HG03159 (cell line): ENCODE data around the gene ZBTB20.
A peak's percentile ranks its signal among the peaks of the same experiment; 100 is the strongest.
"Not testable (repeated sequence)": the region's sequence is repeated elsewhere in the genome, so short reads cannot be mapped to it uniquely, and the experiment has no call there.

Source experiments
- ATAC-seq: cut with Tn5 transposase; IDR thresholded peaks from one replicate; pipeline ENCODE4 v1.9.1; 2021; ENCODE audit warnings: mild to moderate bottlenecking, moderate library complexity; ENCODE audit not compliant: unreplicated experiment

The ZBTB20 gene

GRCh38 chr3:114839476-114839875, 307.6 kb downstream of the ZBTB20 start:
- no peak for ATAC-seq

GRCh38 chr3:114838025-114838424, 309.1 kb downstream of the ZBTB20 start:
- no peak for ATAC-seq

GRCh38 chr3:114834175-114834940, 312.7 kb downstream of the ZBTB20 start:
- ATAC-seq: no peak

DNA sequence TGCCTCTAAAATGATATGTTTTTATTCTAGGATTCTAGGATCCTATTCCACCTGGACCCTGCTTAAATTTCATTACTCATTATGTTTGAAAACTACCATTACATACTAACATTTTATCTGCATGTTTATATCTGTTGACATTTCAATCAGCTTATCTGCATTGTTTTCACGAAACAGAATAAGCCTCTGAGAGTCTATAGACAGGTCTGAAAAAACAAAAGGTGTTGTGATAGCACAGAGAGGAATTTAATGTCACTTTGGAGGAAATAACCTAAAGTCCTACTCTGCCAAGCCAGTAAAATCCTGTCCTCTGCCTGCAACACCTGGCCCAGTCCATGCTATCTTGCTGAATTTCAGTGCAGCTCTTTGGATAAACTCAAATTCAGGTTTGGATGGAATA, 315.2 kb downstream of the ZBTB20 start:
- ATAC-seq: no peak

DNA sequence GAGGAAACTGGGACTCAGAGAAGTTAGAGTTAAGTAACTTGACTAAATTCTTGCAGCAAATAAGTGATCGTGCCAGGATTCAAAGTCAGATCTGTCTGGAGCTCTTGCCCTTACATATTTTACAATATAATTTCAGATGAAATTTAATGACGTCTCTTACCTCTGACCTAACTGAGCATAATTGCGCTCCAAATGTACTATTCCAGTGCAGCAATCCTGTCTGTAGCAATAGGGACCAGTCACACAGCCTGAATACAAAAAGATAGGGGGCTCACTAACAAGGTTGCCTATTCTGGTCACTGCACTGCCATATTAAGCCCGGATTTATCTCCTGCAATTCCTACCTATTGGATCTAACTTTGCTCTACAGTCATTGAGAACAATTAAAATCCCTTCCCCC, 316.4 kb downstream of the ZBTB20 start:
- no peak for ATAC-seq

GRCh38 chr3:114829783-114830182, 317.3 kb downstream of the ZBTB20 start:
- ATAC-seq: no peak

- ATAC-seq: peak; percentile 91
Measured at GRCh38 chr3:114827495-114827894, 319.6 kb downstream of the ZBTB20 start.

GRCh38 chr3:114824014-114824413, 323.1 kb downstream of the ZBTB20 start:
- no peak for ATAC-seq

DNA sequence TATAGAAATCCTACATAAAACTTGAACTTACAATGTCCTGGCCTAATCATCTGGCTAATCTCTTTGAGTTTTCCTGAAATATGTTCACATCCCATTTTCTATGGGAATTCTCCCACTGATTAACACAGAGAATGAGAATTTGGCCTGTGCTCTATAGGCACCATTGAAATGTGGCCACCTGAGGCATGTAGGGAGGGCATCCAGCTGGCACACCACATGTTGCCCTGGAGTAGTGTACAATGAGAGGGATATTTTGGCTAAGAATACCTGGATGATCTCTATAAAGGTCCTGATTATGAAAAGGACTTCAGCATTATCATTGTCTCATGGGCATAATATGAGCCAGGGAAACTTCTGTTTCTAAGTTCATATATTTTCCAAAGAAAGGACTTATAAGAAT, 324.0 kb downstream of the ZBTB20 start:
- no peak for ATAC-seq

DNA sequence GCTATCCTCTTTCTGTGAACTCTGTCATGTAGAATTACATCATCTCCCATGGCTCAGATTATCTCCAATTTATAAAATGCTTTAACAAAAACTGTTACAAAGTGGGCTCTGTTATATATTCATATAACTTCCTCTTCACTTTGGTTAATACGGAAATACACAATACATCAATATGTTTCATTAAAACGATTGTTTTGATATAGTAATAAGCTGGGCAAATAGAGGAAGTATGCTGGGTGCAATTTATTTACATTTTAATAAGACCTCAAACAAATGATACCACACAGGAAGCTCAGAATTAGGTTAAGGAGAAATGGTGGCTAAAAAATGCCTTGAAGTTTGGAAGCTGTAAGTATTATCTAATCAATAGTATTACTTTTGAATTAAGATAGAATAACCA, 331.0 kb downstream of the ZBTB20 start:
- ATAC-seq: no peak

- not testable (repeated sequence) for ATAC-seq
Measured at GRCh38 chr3:114812541-114813238, 334.4 kb downstream of the ZBTB20 start.

DNA sequence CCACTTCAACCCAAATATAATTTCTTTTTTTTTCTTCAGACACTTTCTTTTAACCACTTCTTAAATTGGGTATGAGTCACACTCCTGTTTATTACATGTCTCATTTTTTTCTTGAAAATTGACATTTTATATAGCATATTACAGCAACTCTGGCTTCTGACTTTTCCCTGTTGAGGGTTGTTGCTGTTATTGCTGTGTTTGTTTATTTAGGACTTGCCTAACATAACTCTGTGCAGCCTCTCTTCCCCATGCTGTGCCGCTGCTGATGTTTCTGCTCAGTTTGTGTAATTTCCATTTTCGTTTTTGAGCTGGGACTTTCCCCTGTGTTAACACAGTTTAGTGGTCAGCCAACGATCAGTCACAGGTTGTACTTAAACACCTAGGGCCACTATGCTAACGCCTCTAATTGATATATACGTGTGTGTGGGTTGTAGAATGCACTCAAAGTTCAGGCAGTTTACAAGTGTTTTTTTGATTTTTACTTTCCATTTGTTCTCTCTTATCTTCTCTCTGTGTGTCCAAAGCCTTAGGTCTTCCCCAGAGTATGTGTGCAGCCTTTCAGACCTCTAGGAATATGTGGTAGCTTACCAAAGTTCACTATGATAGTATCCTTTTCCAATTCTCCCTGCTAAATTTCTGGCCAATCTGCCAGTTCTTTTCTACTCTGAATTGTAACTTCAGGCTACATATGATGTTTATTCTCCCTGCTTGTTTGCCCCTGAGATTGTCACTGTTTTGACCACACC, 337.2 kb downstream of the ZBTB20 start:
- peak; percentile 100 for ATAC-seq

DNA sequence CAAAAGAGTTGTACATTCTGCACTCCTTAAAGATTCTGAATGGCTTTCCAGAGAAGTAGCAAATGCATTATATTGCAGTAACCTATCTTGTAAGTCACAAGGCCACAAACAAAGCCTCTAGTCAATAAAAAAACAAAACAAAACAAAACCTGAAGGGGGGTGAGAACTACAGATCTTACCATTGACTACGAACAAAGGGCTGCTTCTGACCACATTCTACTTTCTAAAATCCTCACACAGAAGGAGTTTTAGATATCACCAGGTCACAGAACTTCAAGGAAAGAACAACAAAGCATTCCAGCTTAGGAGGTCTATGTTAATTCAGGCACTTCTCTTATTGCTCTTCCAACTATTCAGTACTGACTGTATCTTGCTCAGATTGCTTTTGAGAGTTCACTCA, 343.0 kb downstream of the ZBTB20 start:
- ATAC-seq: no peak

DNA sequence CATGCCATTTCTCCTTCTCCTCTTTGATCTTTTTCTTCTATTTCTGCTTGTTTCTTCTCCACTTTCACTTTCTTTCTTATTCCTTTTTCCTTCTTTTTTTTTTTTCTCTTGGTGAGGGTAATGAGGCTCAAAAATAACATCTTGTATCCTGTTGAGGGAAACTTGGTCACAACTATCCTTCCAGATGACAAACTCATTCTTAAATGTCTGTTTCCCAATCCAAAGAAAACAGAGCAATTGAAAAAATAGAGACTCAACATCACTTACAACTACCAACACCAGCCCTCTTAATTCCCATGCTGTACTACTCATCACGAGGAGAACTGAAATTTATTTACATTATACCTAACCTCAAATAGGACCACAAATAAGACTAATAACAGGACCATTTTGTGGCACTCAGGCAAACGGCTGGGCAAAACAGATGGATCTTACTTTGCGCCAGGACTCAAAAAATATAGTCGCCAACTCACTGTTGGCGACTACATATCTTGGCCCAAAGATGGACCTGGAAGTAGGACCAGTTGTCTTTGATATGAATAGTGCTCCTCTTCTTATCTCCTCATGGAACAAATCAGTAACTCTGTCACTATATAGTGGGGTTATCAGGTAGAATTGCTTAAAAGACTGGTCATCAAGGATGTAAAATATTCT, 343.9 kb downstream of the ZBTB20 start:
- no peak for ATAC-seq

DNA sequence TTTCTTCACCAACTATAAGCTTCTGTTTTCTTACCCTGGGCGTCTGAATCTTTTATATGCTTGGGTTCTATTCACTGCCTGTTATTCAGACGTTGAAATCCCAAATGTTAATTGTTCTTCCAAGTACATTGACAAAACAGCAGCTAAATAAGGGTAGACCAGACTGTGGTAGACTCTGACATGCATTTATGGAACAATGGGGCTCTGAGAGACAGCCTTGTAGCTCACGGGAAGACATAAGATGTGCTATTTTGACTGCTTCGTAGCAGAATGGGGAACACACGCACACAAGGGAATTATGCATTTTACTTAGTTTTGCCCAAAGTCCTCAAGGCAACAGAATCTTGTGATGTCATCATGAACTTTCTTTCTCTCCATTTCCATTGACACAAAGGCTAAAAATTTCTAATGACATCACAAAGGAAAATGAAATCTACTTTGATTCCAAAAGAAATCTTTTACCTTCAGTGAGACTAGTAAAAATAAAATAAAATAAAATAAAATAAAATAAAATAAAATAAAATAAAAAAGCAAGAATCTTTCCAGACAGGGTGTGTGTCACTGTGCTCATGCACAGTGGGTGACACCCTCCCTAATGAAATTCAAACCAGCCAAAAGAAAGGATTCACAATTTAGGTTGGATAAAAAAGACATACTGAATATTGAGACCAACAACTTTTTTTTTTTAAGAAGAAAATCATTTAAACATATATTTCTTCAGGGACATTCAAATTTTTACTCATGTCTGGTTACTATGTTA, 346.6 kb downstream of the ZBTB20 start:
- ATAC-seq: no peak

DNA sequence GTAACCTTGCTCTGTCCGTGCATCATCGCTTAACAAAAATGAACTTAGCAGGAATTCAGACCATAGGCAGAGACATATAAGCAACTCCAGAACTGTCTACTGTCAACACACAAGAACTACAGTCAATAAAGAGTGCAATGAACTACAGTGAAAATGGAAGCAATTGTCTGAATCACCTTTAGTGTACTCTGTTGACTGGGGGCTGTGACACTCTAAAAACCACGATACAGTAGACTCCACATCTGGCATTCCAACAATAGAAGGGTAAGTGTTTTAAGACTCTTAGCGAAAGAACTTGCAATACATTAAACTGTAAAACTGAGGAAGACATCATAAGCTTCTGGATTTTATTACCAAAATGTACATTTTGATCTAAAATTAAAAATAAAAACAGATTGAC, 347.3 kb downstream of the ZBTB20 start:
- no peak for ATAC-seq

- no peak for ATAC-seq
Measured at GRCh38 chr3:114796796-114797195, 350.3 kb downstream of the ZBTB20 start.

GRCh38 chr3:114794894-114795630, 352.0 kb downstream of the ZBTB20 start:
- no peak for ATAC-seq

GRCh38 chr3:114792159-114792918, 354.7 kb downstream of the ZBTB20 start:
- no peak for ATAC-seq
